Neural cell (in vitro differentiated cells): Measurements from ENCODE around the gene FAM204A. TPM values are rescaled to one million over a fixed set of nuclear protein-coding genes. Genes with fewer than 3 reads are reported as not detected.

Experiments used
- H2AFZ ChIP-seq: fragments of 200-600, 300-800 bp; sonication (generic), shearing (Covaris generic); 2 replicates; pipeline ENCODE4 v1.6.0; 2014; ENCODE audit warnings: low read depth, mild to moderate bottlenecking, antibody characterized with exemption, low read length, moderate library complexity
- H3F3A ChIP-seq: fragments of 200-600 bp; shearing (Covaris generic); 2 replicates; pipeline ENCODE4 v1.6.1; 2016; ENCODE audit warnings: mild to moderate bottlenecking, moderate library complexity, mixed read lengths, antibody characterized with exemption, low read length; ENCODE audit not compliant: insufficient read depth, poor library complexity, severe bottlenecking
- H3K27ac ChIP-seq: fragments of 200-600, 300-800 bp; sonication (generic), shearing (Covaris generic); 2 replicates; pipeline ENCODE4 v1.5.1; 2014; ENCODE audit warnings: mild to moderate bottlenecking, low read length, moderate library complexity
- H3K27me3 ChIP-seq: fragments of 300-800, 200-600 bp; sonication (generic), shearing (Covaris generic); 2 replicates; pipeline ENCODE4 v1.6.0; 2014; ENCODE audit warnings: mild to moderate bottlenecking, low read depth, low read length, moderate library complexity; ENCODE audit not compliant: insufficient read depth
- H3K36me3 ChIP-seq: fragments of 300-800, 200-600 bp; sonication (generic), shearing (Covaris generic); 2 replicates; pipeline ENCODE4 v1.5.1; 2014; ENCODE audit warnings: mild to moderate bottlenecking, antibody characterized with exemption, low read length, moderate library complexity; ENCODE audit not compliant: insufficient read depth
- H3K4me2 ChIP-seq: fragments of 300-800, 200-600 bp; sonication (generic), shearing (Covaris generic); 2 replicates; pipeline ENCODE4 v1.6.0; 2014; ENCODE audit warnings: mild to moderate bottlenecking, low read length
- H3K4me3 ChIP-seq: fragments of 300-800, 200-600 bp; sonication (generic), shearing (Covaris generic); 2 replicates; pipeline ENCODE4 v1.5.1; 2014; ENCODE audit warnings: mild to moderate bottlenecking, low read length, moderate library complexity
- H3K79me2 ChIP-seq: fragments of 200-600 bp; shearing (Covaris generic); replicated peaks from 2 replicates; pipeline ENCODE4 v1.6.0; 2014; ENCODE audit warnings: mild to moderate bottlenecking, low read length, moderate library complexity; ENCODE audit not compliant: insufficient read depth
- H3K9ac ChIP-seq: fragments of 300-800, 200-600 bp; sonication (generic), shearing (Covaris generic); 2 replicates; pipeline ENCODE4 v1.6.1; 2016; ENCODE audit warnings: mild to moderate bottlenecking, low read length, mixed read lengths
- H3K9me2 ChIP-seq: fragments of 200-600 bp; shearing (Covaris generic); 2 replicates; pipeline ENCODE4 v1.6.1; 2016; ENCODE audit warnings: mild to moderate bottlenecking, low read length, mixed read lengths; ENCODE audit not compliant: insufficient read depth
- H3K9me3 ChIP-seq: fragments of 200-600, 300-800 bp; sonication (generic), shearing (Covaris generic); 2 replicates; pipeline ENCODE4 v1.6.1; 2016; ENCODE audit warnings: mild to moderate bottlenecking, mixed run types, low read length, moderate library complexity, mixed read lengths
- H4K20me1 ChIP-seq: fragments of 200-600 bp; shearing (Covaris generic); 2 replicates; pipeline ENCODE4 v1.6.1; 2016; ENCODE audit warnings: mild to moderate bottlenecking, mixed run types; ENCODE audit not compliant: insufficient read depth
- EP300 ChIP-seq: fragments of 450-650 bp; conservative IDR thresholded peaks from 2 replicates; pipeline ENCODE4 v1.6.1; 2014; ENCODE audit warnings: antibody characterized with exemption, mild to moderate bottlenecking, moderate library complexity; ENCODE audit not compliant: poor library complexity, severe bottlenecking
- EZH2 ChIP-seq: fragments of 200-600, 300-800 bp; shearing (Covaris generic), sonication (generic); IDR thresholded peaks from 2 replicates; pipeline ENCODE4 v1.6.1; 2014; ENCODE audit warnings: antibody characterized with exemption, low read length, borderline replicate concordance, mild to moderate bottlenecking; ENCODE audit not compliant: insufficient read depth, poor library complexity, severe bottlenecking
- MXI1 ChIP-seq: fragments of 450-650 bp; conservative IDR thresholded peaks from 2 replicates; pipeline ENCODE4 v1.6.1; 2014; ENCODE audit warnings: antibody characterized with exemption, mild to moderate bottlenecking; ENCODE audit not compliant: poor library complexity, severe bottlenecking
- POLR2AphosphoS5 ChIP-seq: IDR thresholded peaks from 2 replicates; pipeline ENCODE4 v1.6.1; 2012
- RAD21 ChIP-seq: fragments of 450-650 bp; conservative IDR thresholded peaks from 2 replicates; pipeline ENCODE4 v1.6.1; 2014; ENCODE audit warnings: antibody characterized with exemption, mild to moderate bottlenecking, moderate library complexity
- SMC3 ChIP-seq: fragments of 450-650 bp; conservative IDR thresholded peaks from 2 replicates; pipeline ENCODE4 v1.6.1; 2014; ENCODE audit warnings: antibody characterized with exemption, mild to moderate bottlenecking, moderate library complexity; ENCODE audit not compliant: poor library complexity
- TAF1 ChIP-seq: IDR thresholded peaks from 2 replicates; pipeline ENCODE4 v1.6.1; 2012; ENCODE audit warnings: low read depth
- polyA plus RNA-seq: library from polyadenylated mRNA; depleted of rRNA; stranded (reverse); fragments of >200 nt; gene quantifications from 2 replicates; pipeline ENCODE4 v1.2.3, GENCODE V29; 2014
- TF ChIP-seq, protein P1 (sequence below): IDR thresholded peaks from 2 replicates; pipeline ENCODE4 v1.6.1; 2012; ENCODE audit warnings: borderline replicate concordance
- TF ChIP-seq, protein P2 (sequence below): fragments of 450-650 bp; IDR thresholded peaks from 2 replicates; pipeline ENCODE4 v1.5.1; 2014; ENCODE audit warnings: antibody characterized with exemption, mild to moderate bottlenecking, moderate library complexity; ENCODE audit not compliant: poor library complexity, severe bottlenecking

The FAM204A gene
- polyA plus RNA-seq, 1 donor from 2014 or later, result 202 TPM

GRCh38 chr10:118254654-118255053 lies 87.5 kb downstream of the FAM204A start:
- H2AFZ ChIP-seq, result no peak overlapping the region
- no peak overlapping the region for H3K4me2 ChIP-seq
- H3F3A ChIP-seq, result no peaks in the 10 kb centered on the region
- H3K9ac ChIP-seq, result no peak overlapping the region
- H3K79me2 ChIP-seq, result no peaks in the 10 kb centered on the region
- no peaks in the 10 kb centered on the region for H3K9me3 ChIP-seq
- H4K20me1 ChIP-seq, result no peaks in the 10 kb centered on the region
- H3K27ac ChIP-seq, result no peak overlapping the region
- H3K9me2 ChIP-seq, result no peaks in the 10 kb centered on the region
- H3K27me3 ChIP-seq, result peaks cover 4% of the 10 kb centered on the region
- H3K36me3 ChIP-seq, result no peaks in the 10 kb centered on the region
- TF ChIP-seq TAF1, result no peak
- TF ChIP-seq SMC3, result no peak
- no peak overlapping the region for H3K4me3 ChIP-seq

DNA sequence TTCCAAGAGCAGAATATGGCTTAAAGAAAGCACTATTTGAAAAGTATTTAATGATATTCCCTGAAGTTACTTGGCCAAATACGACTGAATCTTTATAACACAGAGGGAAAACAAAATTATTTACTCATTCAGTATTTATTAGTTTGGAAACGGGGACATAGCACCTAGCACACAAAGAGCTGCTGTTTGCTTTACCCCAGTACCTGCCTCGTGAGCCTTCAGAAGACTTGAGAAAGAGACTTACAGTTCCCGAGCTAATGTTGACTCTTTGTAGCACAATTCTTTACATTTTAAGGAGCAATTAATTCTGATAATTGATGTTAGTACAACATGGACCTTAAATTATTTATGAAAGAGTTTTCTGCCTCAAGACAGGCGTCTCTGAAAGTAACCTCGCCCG lies 88.7 kb downstream of the FAM204A start:
- H3F3A ChIP-seq, result no peaks in the 10 kb centered on the region
- H3K4me3 ChIP-seq, result no peak overlapping the region
- TF ChIP-seq POLR2AphosphoS5, result no peak
- no peak for TF ChIP-seq EZH2
- no peak for TF ChIP-seq TAF1
- no peak for TF ChIP-seq RAD21
- TF ChIP-seq MXI1, result no peak
- TF ChIP-seq, protein P1, sequence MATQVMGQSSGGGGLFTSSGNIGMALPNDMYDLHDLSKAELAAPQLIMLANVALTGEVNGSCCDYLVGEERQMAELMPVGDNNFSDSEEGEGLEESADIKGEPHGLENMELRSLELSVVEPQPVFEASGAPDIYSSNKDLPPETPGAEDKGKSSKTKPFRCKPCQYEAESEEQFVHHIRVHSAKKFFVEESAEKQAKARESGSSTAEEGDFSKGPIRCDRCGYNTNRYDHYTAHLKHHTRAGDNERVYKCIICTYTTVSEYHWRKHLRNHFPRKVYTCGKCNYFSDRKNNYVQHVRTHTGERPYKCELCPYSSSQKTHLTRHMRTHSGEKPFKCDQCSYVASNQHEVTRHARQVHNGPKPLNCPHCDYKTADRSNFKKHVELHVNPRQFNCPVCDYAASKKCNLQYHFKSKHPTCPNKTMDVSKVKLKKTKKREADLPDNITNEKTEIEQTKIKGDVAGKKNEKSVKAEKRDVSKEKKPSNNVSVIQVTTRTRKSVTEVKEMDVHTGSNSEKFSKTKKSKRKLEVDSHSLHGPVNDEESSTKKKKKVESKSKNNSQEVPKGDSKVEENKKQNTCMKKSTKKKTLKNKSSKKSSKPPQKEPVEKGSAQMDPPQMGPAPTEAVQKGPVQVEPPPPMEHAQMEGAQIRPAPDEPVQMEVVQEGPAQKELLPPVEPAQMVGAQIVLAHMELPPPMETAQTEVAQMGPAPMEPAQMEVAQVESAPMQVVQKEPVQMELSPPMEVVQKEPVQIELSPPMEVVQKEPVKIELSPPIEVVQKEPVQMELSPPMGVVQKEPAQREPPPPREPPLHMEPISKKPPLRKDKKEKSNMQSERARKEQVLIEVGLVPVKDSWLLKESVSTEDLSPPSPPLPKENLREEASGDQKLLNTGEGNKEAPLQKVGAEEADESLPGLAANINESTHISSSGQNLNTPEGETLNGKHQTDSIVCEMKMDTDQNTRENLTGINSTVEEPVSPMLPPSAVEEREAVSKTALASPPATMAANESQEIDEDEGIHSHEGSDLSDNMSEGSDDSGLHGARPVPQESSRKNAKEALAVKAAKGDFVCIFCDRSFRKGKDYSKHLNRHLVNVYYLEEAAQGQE, result no peak
- TF ChIP-seq EP300, result no peak
- TF ChIP-seq SMC3, result no peak
- TF ChIP-seq, protein P2, sequence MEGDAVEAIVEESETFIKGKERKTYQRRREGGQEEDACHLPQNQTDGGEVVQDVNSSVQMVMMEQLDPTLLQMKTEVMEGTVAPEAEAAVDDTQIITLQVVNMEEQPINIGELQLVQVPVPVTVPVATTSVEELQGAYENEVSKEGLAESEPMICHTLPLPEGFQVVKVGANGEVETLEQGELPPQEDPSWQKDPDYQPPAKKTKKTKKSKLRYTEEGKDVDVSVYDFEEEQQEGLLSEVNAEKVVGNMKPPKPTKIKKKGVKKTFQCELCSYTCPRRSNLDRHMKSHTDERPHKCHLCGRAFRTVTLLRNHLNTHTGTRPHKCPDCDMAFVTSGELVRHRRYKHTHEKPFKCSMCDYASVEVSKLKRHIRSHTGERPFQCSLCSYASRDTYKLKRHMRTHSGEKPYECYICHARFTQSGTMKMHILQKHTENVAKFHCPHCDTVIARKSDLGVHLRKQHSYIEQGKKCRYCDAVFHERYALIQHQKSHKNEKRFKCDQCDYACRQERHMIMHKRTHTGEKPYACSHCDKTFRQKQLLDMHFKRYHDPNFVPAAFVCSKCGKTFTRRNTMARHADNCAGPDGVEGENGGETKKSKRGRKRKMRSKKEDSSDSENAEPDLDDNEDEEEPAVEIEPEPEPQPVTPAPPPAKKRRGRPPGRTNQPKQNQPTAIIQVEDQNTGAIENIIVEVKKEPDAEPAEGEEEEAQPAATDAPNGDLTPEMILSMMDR, result no peak
- no peaks in the 10 kb centered on the region for H3K36me3 ChIP-seq
- H2AFZ ChIP-seq, result no peak overlapping the region
- H3K27ac ChIP-seq, result no peak overlapping the region
- H3K79me2 ChIP-seq, result no peaks in the 10 kb centered on the region
- H3K9me2 ChIP-seq, result no peaks in the 10 kb centered on the region
- H3K9ac ChIP-seq, result no peak overlapping the region
- H3K27me3 ChIP-seq, result peaks cover 4% of the 10 kb centered on the region
- no peak overlapping the region for H3K4me2 ChIP-seq
- no peaks in the 10 kb centered on the region for H3K9me3 ChIP-seq
- no peaks in the 10 kb centered on the region for H4K20me1 ChIP-seq

DNA sequence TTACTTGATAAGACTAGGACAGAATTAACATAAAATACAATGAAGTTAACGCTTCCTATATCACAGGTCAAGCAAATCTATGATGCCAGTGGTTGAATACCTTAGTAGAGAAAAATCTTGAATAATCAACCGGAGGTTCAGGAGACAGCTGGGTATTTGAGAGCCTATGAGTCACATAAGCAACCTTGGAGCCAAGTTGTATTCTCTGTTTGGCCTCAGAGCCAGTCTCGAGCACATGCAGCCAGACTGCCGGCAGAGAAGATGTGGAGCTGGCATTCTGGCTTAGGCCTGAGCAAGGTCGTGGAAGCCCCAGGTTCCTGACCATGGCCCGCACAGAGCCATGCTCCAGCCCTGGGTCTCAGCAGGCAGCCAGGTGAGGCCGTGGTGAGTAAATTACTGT lies 90.3 kb downstream of the FAM204A start:
- no peak overlapping the region for H3K4me2 ChIP-seq
- no peak overlapping the region for H3K27ac ChIP-seq
- TF ChIP-seq RAD21, result no peak
- TF ChIP-seq, protein P2, result no peak
- TF ChIP-seq EP300, result no peak
- TF ChIP-seq TAF1, result no peak
- TF ChIP-seq, protein P1, result no peak
- TF ChIP-seq MXI1, result no peak
- no peak for TF ChIP-seq SMC3
- TF ChIP-seq EZH2, result no peak
- no peak for TF ChIP-seq POLR2AphosphoS5
- H3K9ac ChIP-seq, result no peak overlapping the region
- no peaks in the 10 kb centered on the region for H4K20me1 ChIP-seq
- no peak overlapping the region for H2AFZ ChIP-seq
- H3K79me2 ChIP-seq, result no peaks in the 10 kb centered on the region
- no peaks in the 10 kb centered on the region for H3K27me3 ChIP-seq
- no peaks in the 10 kb centered on the region for H3K36me3 ChIP-seq
- H3K9me3 ChIP-seq, result no peaks in the 10 kb centered on the region
- H3K9me2 ChIP-seq, result no peaks in the 10 kb centered on the region
- H3K4me3 ChIP-seq, result no peak overlapping the region
- no peaks in the 10 kb centered on the region for H3F3A ChIP-seq
